GM19023 (cell line): ENCODE results near the gene WDFY3.
"Not testable (repeated sequence)": the region's sequence is repeated elsewhere in the genome, so short reads cannot be mapped to it uniquely, and the experiment has no call there.

Experiments used
- ATAC-seq: cut with Tn5 transposase; IDR thresholded peaks from one replicate; pipeline ENCODE4 v1.9.1; 2021; ENCODE audit warnings: mild to moderate bottlenecking, moderate library complexity; ENCODE audit not compliant: unreplicated experiment

WDFY3 gene

GRCh38 chr4:84870398-84871163, 95.9 kb downstream of the WDFY3 start:
- ATAC-seq, result no peak

- no peak for ATAC-seq
These were observed 100.2 kb downstream of the WDFY3 start for GRCh38 chr4:84866295-84866694.

- ATAC-seq, result no peak
These were observed 100.9 kb downstream of the WDFY3 start for GRCh38 chr4:84865600-84865999.

GRCh38 chr4:84862064-84862463, 104.4 kb downstream of the WDFY3 start:
- no peak for ATAC-seq

- ATAC-seq, result no peak
These were observed 109.2 kb downstream of the WDFY3 start for GRCh38 chr4:84857296-84857695.

- ATAC-seq, result no peak
These were observed 109.9 kb downstream of the WDFY3 start for GRCh38 chr4:84856468-84857049.

GRCh38 chr4:84855774-84856173, 110.7 kb downstream of the WDFY3 start:
- ATAC-seq, result no peak

GRCh38 chr4:84852081-84852480, 114.4 kb downstream of the WDFY3 start:
- ATAC-seq, result no peak

- no peak for ATAC-seq
These were observed 117.3 kb downstream of the WDFY3 start for GRCh38 chr4:84849051-84849640.

- ATAC-seq, result no peak
These were observed 118.1 kb downstream of the WDFY3 start for GRCh38 chr4:84848432-84848831.

- ATAC-seq, result no peak
These were observed 118.5 kb downstream of the WDFY3 start for GRCh38 chr4:84847978-84848377.

GRCh38 chr4:84846985-84847384, 119.5 kb downstream of the WDFY3 start:
- ATAC-seq, result no peak

GRCh38 chr4:84841435-84841834, 125.1 kb downstream of the WDFY3 start:
- ATAC-seq, result no peak

GRCh38 chr4:84837751-84838150, 128.7 kb downstream of the WDFY3 start:
- ATAC-seq, result no peak

- not testable (repeated sequence) for ATAC-seq
These were observed 136.9 kb downstream of the WDFY3 start for GRCh38 chr4:84829633-84830032.

GRCh38 chr4:84826681-84827080, 139.8 kb downstream of the WDFY3 start:
- no peak for ATAC-seq

GRCh38 chr4:84825701-84826341, 140.7 kb downstream of the WDFY3 start:
- no peak for ATAC-seq

GRCh38 chr4:84821064-84821463, 145.4 kb downstream of the WDFY3 start:
- ATAC-seq, result no peak

GRCh38 chr4:84814094-84814750, 152.3 kb downstream of the WDFY3 start:
- ATAC-seq, result no peak

- ATAC-seq, result no peak
These were observed 156.5 kb downstream of the WDFY3 start for GRCh38 chr4:84809946-84810345.

GRCh38 chr4:84808332-84808731, 158.2 kb downstream of the WDFY3 start:
- ATAC-seq, result no peak
